ENCODE results near the gene KDM5B.

DNA sequence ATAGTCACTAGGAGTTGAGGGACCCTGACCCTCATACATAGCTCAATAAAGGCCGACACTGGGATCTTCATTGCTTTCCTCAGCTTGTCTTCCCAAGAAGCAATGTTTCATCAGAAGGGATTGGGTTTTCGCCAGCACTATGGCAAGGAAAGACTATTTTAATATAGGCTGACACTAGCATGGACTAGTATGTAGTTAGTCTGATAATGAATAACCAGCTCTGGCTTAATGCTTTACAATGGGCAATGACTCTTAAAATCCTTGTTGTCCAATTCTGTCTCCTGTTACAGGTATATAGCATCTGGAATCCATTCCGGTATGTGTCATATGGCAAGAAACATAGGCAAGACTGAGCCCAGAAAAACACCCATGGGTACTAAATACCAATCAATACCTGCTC is 82.7 kb downstream of the KDM5B start:
- no peak for TF ChIP-seq HDGF (IDR thresholded peaks at IDR 0.05; ENCODE audit: borderline replicate concordance)
- no peak for TF ChIP-seq SP1 (IDR thresholded peaks at IDR 0.05)
- no peak for TF ChIP-seq ELF4 (IDR thresholded peaks at IDR 0.05)

Data from HEK293T (cell line).